DMS79 (cell line): ENCODE data around the gene LAMA1.

Experiments used
- DNase-seq: peaks from one replicate; lab custom pipeline; 2025; lab: John Stamatoyannopoulos, UW

Gene LAMA1

DNA sequence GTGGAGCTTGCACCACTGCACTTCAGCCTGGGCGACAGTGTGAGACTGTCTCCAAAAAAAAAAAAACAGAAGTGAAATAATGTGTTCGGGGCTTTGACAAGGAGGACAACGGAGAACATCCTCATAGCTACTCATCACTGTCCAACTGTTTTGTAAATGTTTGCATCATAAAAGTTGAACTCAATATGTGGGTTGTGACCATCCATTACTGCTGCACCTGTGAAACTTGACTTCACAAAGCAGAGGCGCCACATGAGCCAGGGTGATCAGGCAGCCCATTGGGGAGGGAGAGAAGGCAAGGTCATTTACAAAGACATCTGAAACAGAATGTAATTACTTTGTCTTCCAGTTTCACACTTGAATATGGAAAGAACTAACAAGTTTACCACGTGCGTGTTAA, 61.6 kb downstream of the LAMA1 start:
- DNase-seq, result no peak

DNA sequence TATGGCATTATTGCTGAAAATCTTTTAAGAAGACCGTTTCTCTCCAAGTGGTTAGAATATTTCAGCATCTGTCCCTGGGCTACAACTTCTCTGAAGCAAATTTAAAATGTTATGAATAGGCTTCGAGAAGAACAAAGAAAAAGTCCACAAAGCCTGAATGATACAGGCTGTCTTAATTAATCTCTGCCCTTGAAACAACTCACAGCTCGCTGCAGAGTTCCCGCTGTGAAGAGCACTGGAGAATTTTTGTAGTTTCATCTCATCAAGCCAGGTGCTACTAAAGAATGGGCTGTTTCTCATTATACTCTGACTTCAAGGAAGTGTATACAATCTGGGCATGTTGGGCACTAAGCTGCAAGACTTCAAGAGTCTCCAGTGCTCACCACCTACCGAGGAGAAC, 67.6 kb downstream of the LAMA1 start:
- no peak for DNase-seq

- no peak for DNase-seq
Measured at GRCh38 chr18:7048081-7048480, 69.5 kb downstream of the LAMA1 start.

GRCh38 chr18:7047336-7047735, 70.3 kb downstream of the LAMA1 start:
- no peak for DNase-seq

DNA sequence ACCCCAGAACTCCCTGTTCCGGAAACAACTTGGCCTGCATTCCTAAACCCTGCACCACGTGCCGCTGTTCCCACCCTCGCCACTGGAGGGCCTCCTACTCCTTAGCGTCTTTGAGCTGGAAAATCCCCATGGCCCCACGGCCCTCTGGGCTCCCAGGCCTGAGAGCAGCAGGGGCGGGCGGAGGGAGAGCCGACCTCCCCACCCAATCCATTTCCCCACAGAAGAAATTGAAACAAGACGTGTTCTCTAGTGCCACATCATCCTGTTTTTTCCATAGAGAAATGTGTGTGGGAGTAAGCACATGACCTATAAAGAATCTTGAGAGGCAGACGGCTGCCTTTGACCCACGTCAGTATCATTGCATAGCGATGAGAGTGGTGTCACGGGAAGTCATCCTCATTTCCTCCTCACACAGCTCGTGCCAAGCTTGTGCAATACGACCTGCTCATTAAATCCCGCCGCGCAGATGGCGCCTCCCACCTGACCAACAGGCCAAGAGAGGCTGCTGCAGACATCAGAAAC, 79.2 kb downstream of the LAMA1 start:
- peak; percentile 13 for DNase-seq

GRCh38 chr18:7037470-7037869, 80.1 kb downstream of the LAMA1 start:
- no peak for DNase-seq

GRCh38 chr18:7035807-7036206, 81.8 kb downstream of the LAMA1 start:
- DNase-seq, result no peak

- no peak for DNase-seq
Measured at GRCh38 chr18:7034924-7035323, 82.7 kb downstream of the LAMA1 start.

DNA sequence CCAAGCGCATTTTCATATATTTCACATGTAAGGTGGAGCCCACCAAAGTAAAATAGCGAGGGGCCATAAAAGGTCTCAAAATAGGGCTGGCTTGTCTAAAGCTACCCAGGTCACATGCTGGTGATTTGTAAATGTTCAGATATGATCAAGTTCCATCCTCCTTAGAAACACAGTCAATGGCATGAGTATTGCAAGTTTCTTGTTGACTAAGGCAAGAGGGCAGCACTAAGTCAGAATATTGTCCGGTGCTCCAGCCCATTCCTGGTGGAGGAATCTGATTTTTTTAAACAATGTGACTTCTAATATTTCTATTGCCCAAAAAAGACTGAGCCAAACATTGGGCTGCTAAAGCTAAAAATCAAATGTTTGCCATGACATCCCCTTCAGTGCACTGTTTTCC, 85.1 kb downstream of the LAMA1 start:
- no peak for DNase-seq

GRCh38 chr18:7028625-7029024, 89.0 kb downstream of the LAMA1 start:
- no peak for DNase-seq

- DNase-seq, result no peak
Measured at GRCh38 chr18:7025194-7025593, 92.4 kb downstream of the LAMA1 start.

GRCh38 chr18:7023581-7023980, 94.0 kb downstream of the LAMA1 start:
- DNase-seq, result no peak

- DNase-seq, result peak; percentile 7
Measured at GRCh38 chr18:7023063-7023580, 94.5 kb downstream of the LAMA1 start.

GRCh38 chr18:7021994-7022840, 95.4 kb downstream of the LAMA1 start:
- peak; percentile 72 for DNase-seq

DNA sequence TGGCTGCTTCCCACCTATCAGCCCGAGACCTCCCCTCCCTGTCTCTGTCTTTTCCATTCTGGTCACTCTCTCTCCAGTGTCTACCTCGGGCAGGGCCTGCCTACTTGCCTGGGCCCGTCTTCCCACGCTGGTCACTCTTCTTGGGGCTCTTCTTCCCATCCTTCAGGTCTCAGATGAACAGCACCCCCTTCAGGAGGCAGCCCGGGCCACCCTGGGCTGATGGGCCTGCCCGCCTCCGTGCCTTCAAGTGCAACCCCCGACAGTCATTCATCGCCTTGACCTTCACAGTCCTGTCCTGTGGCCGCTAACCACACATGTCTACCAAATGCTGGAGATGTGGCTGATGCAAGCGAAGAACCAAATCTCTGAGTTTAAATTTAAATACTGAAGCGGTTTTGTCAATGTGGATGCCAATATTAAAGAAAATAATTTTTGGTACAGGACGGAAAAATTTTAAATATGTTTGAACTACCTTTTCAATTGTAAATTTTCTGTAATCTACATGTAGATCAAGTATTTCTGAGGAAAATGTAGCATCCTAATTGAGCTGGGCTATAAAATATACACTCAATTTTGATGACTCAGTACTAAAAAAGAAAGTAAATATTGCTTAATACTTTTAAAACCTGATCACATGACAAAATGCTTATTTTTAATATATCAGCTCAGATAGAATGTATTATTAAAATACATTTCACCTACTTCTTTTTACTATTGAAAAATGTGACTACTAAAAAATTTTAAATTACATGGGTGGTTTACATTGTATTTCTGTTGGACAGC, 96.4 kb downstream of the LAMA1 start:
- no peak for DNase-seq

GRCh38 chr18:7017013-7017412, 100.6 kb downstream of the LAMA1 start:
- no peak for DNase-seq

- DNase-seq, result no peak
Measured at GRCh38 chr18:7011142-7011541, 106.5 kb downstream of the LAMA1 start.

- DNase-seq, result no peak
Measured at GRCh38 chr18:7004009-7004408, 113.6 kb downstream of the LAMA1 start.

GRCh38 chr18:7002107-7002506, 115.5 kb downstream of the LAMA1 start:
- DNase-seq, result no peak

DNA sequence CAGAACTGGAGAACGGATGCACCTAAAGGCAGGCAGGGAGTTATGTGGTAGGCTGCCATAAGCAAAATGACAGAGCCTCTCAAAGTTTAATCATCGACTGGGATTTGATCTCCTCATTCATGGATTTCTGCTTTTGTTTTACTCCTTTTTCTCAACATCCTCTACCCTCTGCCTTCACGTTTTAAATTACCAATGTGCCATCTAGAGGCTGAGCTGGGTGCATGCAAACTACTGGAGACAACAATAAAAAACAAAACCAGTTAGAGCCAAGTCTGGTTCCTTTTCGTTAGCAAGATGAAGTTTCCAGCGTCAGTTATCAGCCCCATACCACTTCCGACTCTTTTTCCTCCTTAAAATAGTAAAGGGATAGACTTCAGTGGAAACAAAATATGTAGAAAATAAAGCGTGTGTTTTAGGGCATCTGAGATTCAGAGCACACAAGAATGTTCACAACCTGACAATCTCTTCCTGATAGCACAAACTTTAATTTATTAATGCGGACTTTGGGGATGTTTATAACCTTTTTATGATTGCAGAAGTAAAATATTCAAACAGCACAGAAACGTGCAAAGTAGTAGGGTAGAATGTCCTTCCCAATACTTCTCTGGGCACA, 117.0 kb downstream of the LAMA1 start:
- no peak for DNase-seq

DNA sequence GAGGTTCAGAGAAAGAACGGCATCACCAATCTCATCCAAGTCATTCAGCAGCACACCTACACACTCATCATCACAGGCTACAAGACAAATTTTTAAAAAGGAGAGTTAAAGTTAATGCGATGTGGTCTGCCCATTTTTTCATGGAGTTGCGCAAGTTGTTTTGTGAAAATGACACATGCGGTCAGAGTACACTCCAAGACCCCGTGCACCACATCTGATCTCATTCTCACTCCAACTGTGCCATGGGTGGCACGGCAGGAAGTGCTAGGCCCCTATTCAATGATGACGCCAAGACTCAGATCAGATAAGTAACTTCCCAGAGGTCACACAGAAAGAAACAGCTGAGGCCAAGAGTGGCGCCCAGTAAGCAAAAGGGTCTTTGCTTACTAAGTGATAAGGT, 119.8 kb downstream of the LAMA1 start:
- DNase-seq, result no peak

DNA sequence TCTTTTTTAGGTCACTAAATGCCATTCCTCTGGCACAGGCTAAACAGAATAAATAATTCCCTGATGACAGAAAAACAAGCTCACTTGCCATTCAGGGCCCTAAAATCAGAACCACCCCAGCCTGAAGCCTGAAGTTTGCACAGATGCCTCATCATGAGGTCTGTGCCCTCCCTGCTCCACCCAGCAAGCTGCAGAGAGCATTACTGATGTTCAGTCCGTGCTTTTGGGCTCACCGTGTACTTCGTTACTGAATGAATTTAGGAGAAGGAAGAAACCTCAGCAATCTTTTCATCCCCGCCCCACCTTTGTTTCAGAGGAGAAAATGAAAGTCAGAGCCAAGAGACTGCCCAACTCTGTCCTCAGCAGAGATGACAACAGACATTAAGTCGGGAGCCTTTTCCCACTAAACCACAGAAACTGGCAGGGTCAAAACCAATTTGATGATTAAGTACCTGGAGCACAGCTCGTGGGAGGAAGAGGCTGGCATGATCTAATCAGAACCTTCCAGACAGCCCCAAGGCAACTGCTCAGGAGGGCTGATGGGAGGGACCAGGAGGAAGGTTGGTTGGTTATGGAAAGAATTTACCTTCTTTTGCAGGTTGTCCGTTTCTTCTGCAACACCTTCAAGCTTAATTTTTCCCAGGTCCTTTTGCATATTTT, 122.7 kb downstream of the LAMA1 start:
- DNase-seq, result no peak
